ENCODE results near the gene XPA.

XPA gene

GRCh38 chr9:97688654-97689053, 8.5 kb downstream of the XPA start:
- Histone ChIP-seq H3K4me2 (ENCODE audit: low read depth, low read length, poor library complexity, severe bottlenecking) (no peak overlapping the region), H3K4me3 (ENCODE audit: insufficient read depth, low read length, poor library complexity, severe bottlenecking) (no peak overlapping the region), H3K9ac (ENCODE audit: low read length) (no peak overlapping the region), H3K36me3 (ENCODE audit: low read length) (peaks cover 23% of the 10 kb centered on the region; the same call in 1 of the 2 replicates), H2AFZ (ENCODE audit: low read depth, low read length, severe bottlenecking) (no peak overlapping the region), H4K20me1 (ENCODE audit: low read depth, low read length) (no peaks in the 10 kb centered on the region), H3F3A (ENCODE audit: insufficient read depth) (peaks cover 10% of the 10 kb centered on the region; the same call in 1 of the 2 replicates), H3K9me2 (replicated peaks; ENCODE audit: insufficient read depth, low read length) (no peaks in the 10 kb centered on the region), H3K79me2 (ENCODE audit: insufficient read depth, low read length) (0 out of 2 replicates have a peak, but pooled peaks cover 5% of the 10 kb centered on the region), H3K9me3 (ENCODE audit: insufficient read depth, low read length) (no peaks in the 10 kb centered on the region), H3K27me3 (ENCODE audit: low read length) (no peaks in the 10 kb centered on the region), H3K27ac (ENCODE audit: low read depth, low read length) (no peak overlapping the region)
- no peak for TF ChIP-seq EZH2phosphoT487 (conservative IDR thresholded peaks at IDR 0.05; ENCODE audit: low read length)
- no peak for TF ChIP-seq CTCF (IDR thresholded peaks at IDR 0.05; ENCODE audit: insufficient read depth, low read length, poor library complexity, severe bottlenecking)

- no peaks in the 10 kb centered on the region for H4K20me1 ChIP-seq (ENCODE audit: low read depth, low read length)
- H3K9ac ChIP-seq (ENCODE audit: low read length) = no peak overlapping the region
- peaks cover 4% of the 10 kb centered on the region; the same call in 1 of the 2 replicates for H3F3A ChIP-seq (ENCODE audit: insufficient read depth)
- no peak for TF ChIP-seq CTCF (IDR thresholded peaks at IDR 0.05; ENCODE audit: insufficient read depth, low read length, poor library complexity, severe bottlenecking)
- no peak for TF ChIP-seq EZH2phosphoT487 (conservative IDR thresholded peaks at IDR 0.05; ENCODE audit: low read length)
- no peak overlapping the region for H3K27ac ChIP-seq (ENCODE audit: low read depth, low read length)
- no peaks in the 10 kb centered on the region for H3K9me3 ChIP-seq (ENCODE audit: insufficient read depth, low read length)
- no peak overlapping the region for H3K4me3 ChIP-seq (ENCODE audit: insufficient read depth, low read length, poor library complexity, severe bottlenecking)
- H3K9me2 ChIP-seq (replicated peaks; ENCODE audit: insufficient read depth, low read length) = no peaks in the 10 kb centered on the region
- H3K79me2 ChIP-seq (ENCODE audit: insufficient read depth, low read length) = no peaks in the 10 kb centered on the region
- peaks cover 36% of the 10 kb centered on the region; the same call in 1 of the 2 replicates for H3K36me3 ChIP-seq (ENCODE audit: low read length)
- no peak overlapping the region for H2AFZ ChIP-seq (ENCODE audit: low read depth, low read length, severe bottlenecking)
- no peaks in the 10 kb centered on the region for H3K27me3 ChIP-seq (ENCODE audit: low read length)
- H3K4me2 ChIP-seq (ENCODE audit: low read depth, low read length, poor library complexity, severe bottlenecking) = no peak overlapping the region
Observed at GRCh38 chr9:97682242-97682641, 14.9 kb downstream of the XPA start.

GRCh38 chr9:97675655-97676054, 21.5 kb downstream of the XPA start:
- no peak overlapping the region for H3K4me2 ChIP-seq (ENCODE audit: low read depth, low read length, poor library complexity, severe bottlenecking)
- TF ChIP-seq EZH2phosphoT487 (conservative IDR thresholded peaks at IDR 0.05; ENCODE audit: low read length) = no peak
- TF ChIP-seq CTCF (IDR thresholded peaks at IDR 0.05; ENCODE audit: insufficient read depth, low read length, poor library complexity, severe bottlenecking) = no peak
- no peaks in the 10 kb centered on the region for H4K20me1 ChIP-seq (ENCODE audit: low read depth, low read length)
- H3K27me3 ChIP-seq (ENCODE audit: low read length) = no peaks in the 10 kb centered on the region
- H3K36me3 ChIP-seq (ENCODE audit: low read length) = peaks cover 60% of the 10 kb centered on the region
- no peak overlapping the region for H3K9ac ChIP-seq (ENCODE audit: low read length)
- H3F3A ChIP-seq (ENCODE audit: insufficient read depth) = peaks cover 20% of the 10 kb centered on the region
- H3K9me2 ChIP-seq (replicated peaks; ENCODE audit: insufficient read depth, low read length) = no peaks in the 10 kb centered on the region
- H3K79me2 ChIP-seq (ENCODE audit: insufficient read depth, low read length) = no peaks in the 10 kb centered on the region
- H3K27ac ChIP-seq (ENCODE audit: low read depth, low read length) = no peak overlapping the region
- H2AFZ ChIP-seq (ENCODE audit: low read depth, low read length, severe bottlenecking) = no peak overlapping the region
- no peaks in the 10 kb centered on the region for H3K9me3 ChIP-seq (ENCODE audit: insufficient read depth, low read length)
- H3K4me3 ChIP-seq (ENCODE audit: insufficient read depth, low read length, poor library complexity, severe bottlenecking) = no peak overlapping the region
